PC-3 (cell line): Measurements from ENCODE around the gene SLC25A11.

Experiments
- EZH2 ChIP-seq: fragments of 300-600 bp; sonication (generic); IDR thresholded peaks from one replicate; pipeline ENCODE4 v1.6.1; 2017; ENCODE audit warnings: antibody characterized with exemption, mild to moderate bottlenecking, low read length; ENCODE audit not compliant: unreplicated experiment
- EZH2phosphoT487 ChIP-seq: fragments of 300-600 bp; sonication (generic); IDR thresholded peaks from 2 replicates; pipeline ENCODE4 v1.6.1; 2018; ENCODE audit warnings: mild to moderate bottlenecking, antibody characterized with exemption, low read length, borderline replicate concordance
- TF ChIP-seq, protein P1 (sequence below): fragments of 300-600 bp; sonication (generic); conservative IDR thresholded peaks from 2 replicates; pipeline ENCODE4 v1.5.1; 2017; ENCODE audit warnings: antibody characterized with exemption, low read depth, mild to moderate bottlenecking, low read length

DNA sequence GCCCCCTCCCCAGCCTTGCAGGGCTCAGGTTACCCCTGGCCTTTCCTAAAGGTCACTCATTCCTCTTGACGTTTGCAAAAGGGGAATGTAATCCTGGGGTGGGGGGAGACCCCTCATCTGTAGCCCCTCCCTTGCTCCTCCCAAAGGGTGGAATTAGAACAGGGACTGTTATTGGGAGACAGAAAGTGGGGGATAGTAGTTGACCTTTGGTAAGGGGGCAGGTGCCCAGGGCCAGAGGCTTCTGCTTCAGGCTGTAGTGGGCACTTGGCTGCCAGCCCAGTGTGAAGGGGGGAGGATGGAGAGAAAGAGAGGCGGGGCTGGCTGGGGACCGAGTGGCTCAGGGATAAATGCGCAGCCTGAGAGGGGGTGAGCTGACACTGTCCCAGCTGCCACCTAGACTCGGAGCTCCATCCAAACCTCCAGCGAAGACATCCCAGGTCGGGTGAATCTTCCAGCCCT, 10.9 kb upstream of the SLC25A11 start, which contains the start of gene ENO3:
- TF ChIP-seq EZH2 (no peak), EZH2phosphoT487 (no peak)
- TF ChIP-seq, protein P1, sequence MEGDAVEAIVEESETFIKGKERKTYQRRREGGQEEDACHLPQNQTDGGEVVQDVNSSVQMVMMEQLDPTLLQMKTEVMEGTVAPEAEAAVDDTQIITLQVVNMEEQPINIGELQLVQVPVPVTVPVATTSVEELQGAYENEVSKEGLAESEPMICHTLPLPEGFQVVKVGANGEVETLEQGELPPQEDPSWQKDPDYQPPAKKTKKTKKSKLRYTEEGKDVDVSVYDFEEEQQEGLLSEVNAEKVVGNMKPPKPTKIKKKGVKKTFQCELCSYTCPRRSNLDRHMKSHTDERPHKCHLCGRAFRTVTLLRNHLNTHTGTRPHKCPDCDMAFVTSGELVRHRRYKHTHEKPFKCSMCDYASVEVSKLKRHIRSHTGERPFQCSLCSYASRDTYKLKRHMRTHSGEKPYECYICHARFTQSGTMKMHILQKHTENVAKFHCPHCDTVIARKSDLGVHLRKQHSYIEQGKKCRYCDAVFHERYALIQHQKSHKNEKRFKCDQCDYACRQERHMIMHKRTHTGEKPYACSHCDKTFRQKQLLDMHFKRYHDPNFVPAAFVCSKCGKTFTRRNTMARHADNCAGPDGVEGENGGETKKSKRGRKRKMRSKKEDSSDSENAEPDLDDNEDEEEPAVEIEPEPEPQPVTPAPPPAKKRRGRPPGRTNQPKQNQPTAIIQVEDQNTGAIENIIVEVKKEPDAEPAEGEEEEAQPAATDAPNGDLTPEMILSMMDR, result no peak
